Measurements from ENCODE around the gene ITIH3. TPM values are rescaled to one million over a fixed set of nuclear protein-coding genes. Genes with fewer than 3 reads are reported as not detected.

Gene ITIH3
- total RNA-seq, 1 experiment from 2014 or later, result not detected

DNA sequence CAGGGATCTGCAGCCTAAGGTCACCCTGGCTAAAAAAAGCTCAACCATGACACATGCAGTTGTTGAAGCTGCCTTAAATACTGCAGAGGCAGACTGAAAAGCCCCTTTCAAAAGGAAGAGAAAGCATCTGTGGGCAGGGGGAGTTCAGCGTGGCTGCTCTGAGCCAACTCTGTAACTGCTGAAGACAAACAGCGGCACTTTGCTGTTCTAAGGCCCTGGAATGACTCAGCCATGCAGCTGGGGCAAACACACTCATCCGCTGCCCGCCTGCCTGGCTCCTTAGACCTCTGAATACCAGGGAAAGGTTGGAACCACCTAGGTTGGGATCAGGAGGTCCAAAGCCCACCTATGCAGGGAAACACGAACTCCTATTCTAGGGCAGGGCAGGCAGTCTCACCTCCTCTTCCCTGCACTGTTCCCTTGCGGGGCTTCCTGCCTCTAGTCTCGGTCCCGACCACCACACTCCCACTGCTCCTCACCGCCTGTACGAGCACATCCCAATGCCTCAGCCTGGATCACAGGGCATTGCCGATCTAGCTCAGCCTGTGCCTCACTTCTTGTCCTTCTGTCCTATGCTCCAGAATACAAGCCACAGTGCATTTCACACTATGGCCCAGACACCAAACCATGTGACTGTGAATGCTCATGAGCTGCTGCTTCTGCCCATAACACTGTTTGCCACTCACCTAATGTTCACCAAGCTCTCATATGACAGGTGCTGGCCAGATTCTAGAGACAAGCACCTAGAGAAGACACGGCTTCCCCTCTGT is 46.8 kb downstream of the ITIH3 start:
- DNase-seq, result no peak
- no peak overlapping the region for H3K9ac ChIP-seq (ENCODE audit: extremely low read depth, insufficient read length, low read length)
- no peak overlapping the region for H4K91ac ChIP-seq (ENCODE audit: insufficient read length, low read depth, low read length)
- no peaks in the 10 kb centered on the region for H3K79me2 ChIP-seq (ENCODE audit: insufficient read depth, low read length)
- no peak overlapping the region for H2BK5ac ChIP-seq (ENCODE audit: insufficient read length, low read length)
- no peak overlapping the region for H3K4ac ChIP-seq (ENCODE audit: low read depth, low read length)
- no peak overlapping the region for H3K4me3 Mint-ChIP-seq
- H3K79me1 ChIP-seq (ENCODE audit: insufficient read depth, low read depth, low read length, poor library complexity, severe bottlenecking), result no peaks in the 10 kb centered on the region
- H3K14ac ChIP-seq (ENCODE audit: insufficient read depth, low read length), result no peak overlapping the region
- H3K27me3 Mint-ChIP-seq (ENCODE audit: low read depth), result no peaks in the 10 kb centered on the region
- H3K4me2 ChIP-seq (ENCODE audit: insufficient read depth, insufficient read length, low read length), result no peak overlapping the region
- no peak overlapping the region for H3K18ac ChIP-seq (ENCODE audit: insufficient read length, low read depth, low read length)
- peak overlapping the region in 1 of 3 experiments; percentile 82; a peak in 2 of 7 replicates for H3K27ac Mint-ChIP-seq
- H3K36me3 Mint-ChIP-seq (ENCODE audit: insufficient read depth in 1 of 3, low read depth in 3 of 3), result peaks cover 0 to 10% (median 3%) of the 10 kb centered on the region in 3 experiments; a peak in 6 of 7 replicates
- peaks cover 0 to 11% of the 10 kb centered on the region in 2 experiments; a peak in 3 of 4 replicates for H3K4me1 Mint-ChIP-seq
- H3K4me1 ChIP-seq (ENCODE audit: insufficient read depth, low read length), result no peaks in the 10 kb centered on the region
- H4K5ac ChIP-seq (ENCODE audit: insufficient read length, low read depth, low read length), result no peak overlapping the region
- no peak overlapping the region for H4K8ac ChIP-seq (replicated peaks; ENCODE audit: insufficient read length, low read depth, low read length)
- H2BK120ac ChIP-seq (ENCODE audit: low read depth, low read length, poor library complexity, severe bottlenecking), result no peak overlapping the region
- H3K9me3 ChIP-seq (ENCODE audit: control insufficient read depth, low read depth, low read length), result no peaks in the 10 kb centered on the region
- H3K27ac ChIP-seq (ENCODE audit: insufficient read length, low read depth, low read length), result no peak overlapping the region
- no peak overlapping the region for H3K56ac ChIP-seq (ENCODE audit: insufficient read length, low read depth, low read length)
- no peaks in the 10 kb centered on the region for H3K27me3 ChIP-seq (ENCODE audit: insufficient read depth, low read length)
- no peak overlapping the region for H3K23ac ChIP-seq (ENCODE audit: insufficient read length, low read depth, low read length)
- no peak overlapping the region for H2AFZ ChIP-seq (ENCODE audit: low read length)
- H2BK20ac ChIP-seq (ENCODE audit: low read depth, low read length, poor library complexity, severe bottlenecking), result no peak overlapping the region
- H4K20me1 ChIP-seq (ENCODE audit: control insufficient read depth, insufficient read depth, insufficient read length), result no peaks in the 10 kb centered on the region
- TF ChIP-seq, protein P1, sequence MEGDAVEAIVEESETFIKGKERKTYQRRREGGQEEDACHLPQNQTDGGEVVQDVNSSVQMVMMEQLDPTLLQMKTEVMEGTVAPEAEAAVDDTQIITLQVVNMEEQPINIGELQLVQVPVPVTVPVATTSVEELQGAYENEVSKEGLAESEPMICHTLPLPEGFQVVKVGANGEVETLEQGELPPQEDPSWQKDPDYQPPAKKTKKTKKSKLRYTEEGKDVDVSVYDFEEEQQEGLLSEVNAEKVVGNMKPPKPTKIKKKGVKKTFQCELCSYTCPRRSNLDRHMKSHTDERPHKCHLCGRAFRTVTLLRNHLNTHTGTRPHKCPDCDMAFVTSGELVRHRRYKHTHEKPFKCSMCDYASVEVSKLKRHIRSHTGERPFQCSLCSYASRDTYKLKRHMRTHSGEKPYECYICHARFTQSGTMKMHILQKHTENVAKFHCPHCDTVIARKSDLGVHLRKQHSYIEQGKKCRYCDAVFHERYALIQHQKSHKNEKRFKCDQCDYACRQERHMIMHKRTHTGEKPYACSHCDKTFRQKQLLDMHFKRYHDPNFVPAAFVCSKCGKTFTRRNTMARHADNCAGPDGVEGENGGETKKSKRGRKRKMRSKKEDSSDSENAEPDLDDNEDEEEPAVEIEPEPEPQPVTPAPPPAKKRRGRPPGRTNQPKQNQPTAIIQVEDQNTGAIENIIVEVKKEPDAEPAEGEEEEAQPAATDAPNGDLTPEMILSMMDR (conservative IDR thresholded peaks at IDR 0.05), result no peak
- no peak overlapping the region for H2BK15ac ChIP-seq (ENCODE audit: low read depth, low read length)
- WGBS (ENCODE audit: extremely low coverage, insufficient read length, low lambda C conversion rate), result no CpG with 5 or more reads among the region's 12 CpGs
- H3K9me3 Mint-ChIP-seq, result no peaks in the 10 kb centered on the region
- no peaks in the 10 kb centered on the region for H3K23me2 ChIP-seq (ENCODE audit: insufficient read length, low read depth, low read length, poor library complexity, severe bottlenecking)
- H2AK5ac ChIP-seq (ENCODE audit: insufficient read length, low read length), result no peak overlapping the region
- H3T11ph ChIP-seq (ENCODE audit: low read length), result no peak overlapping the region
- no peak overlapping the region for H2BK12ac ChIP-seq (ENCODE audit: insufficient read length, low read depth, low read length)

All from H9 (cell line).